GM21447 (cell line): ENCODE measurements around the gene KIF3A.
A peak's percentile ranks its signal among the peaks of the same experiment; 100 is the strongest.

Source experiments
- ATAC-seq: cut with Tn5 transposase; IDR thresholded peaks from one replicate; pipeline ENCODE4 v1.9.1; 2021; ENCODE audit not compliant: unreplicated experiment

KIF3A gene

DNA sequence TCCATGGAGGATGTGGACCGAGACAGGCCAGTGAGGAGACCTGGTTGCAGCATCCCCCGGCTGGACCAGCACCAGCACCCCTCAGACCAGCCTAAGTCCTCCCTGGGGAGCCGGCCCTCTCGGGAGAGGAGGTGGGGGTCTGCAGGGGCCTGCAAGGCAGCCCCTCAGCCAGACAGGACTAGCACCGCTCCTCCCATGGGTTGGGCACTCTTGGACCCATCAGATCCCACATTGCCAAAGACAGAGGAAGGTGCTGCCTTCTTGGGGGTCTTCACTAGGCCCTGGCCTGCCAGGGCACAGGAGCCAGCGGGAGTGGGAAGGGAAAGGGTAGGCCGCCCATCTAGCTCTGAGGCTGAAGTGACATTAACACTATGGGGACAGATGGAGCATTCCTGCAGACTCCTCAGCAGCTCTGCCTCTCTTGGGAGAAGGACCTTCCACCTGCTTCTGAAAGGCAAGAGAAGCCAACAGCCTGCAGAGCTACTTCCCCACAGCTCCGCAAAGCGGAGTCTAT is 72.6 kb downstream of the KIF3A start:
- no peak for ATAC-seq

DNA sequence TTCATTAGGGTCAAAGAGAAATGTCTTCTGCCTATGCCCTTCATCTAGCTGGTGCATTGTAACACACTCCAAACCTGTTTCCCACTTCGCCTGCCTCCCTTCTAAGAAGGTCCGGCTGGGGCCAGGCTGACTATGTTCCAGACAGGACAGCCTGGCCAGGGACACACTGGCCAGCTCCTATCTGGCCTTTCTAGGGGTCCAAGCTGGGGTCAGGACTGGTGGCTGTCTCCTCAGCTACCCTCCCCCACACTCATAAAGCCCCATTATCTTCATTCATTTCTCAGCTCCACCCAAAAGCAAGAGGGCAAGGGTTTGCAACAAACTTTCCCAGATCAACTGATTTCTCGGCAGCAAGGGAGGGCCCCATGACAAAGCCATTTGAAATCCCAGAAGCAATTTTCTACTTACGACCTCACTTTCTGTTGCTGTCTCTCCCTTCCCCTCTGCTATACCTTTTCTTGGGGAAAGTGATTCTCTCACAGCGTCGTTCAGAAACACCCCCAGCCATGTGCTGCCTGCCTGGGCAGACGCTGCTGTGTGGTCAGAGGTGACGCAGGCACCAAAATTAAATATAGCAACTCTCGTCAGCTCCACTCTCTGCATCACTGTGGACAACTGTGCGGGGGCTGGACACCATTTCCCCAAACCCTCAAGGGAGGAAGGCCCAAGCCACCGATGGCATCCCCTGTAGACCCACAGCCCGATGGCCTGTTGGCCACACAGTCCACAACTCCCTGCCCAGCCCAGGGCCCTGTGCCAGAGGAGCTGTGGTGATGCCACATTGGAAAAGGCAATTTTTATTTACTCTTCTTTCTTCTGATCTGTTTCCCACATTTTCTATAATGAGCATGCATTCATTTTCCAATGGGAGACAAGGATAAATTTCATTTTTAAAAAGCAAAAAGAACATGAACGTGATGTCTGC is 73.3 kb downstream of the KIF3A start:
- ATAC-seq, result peak; percentile 46

DNA sequence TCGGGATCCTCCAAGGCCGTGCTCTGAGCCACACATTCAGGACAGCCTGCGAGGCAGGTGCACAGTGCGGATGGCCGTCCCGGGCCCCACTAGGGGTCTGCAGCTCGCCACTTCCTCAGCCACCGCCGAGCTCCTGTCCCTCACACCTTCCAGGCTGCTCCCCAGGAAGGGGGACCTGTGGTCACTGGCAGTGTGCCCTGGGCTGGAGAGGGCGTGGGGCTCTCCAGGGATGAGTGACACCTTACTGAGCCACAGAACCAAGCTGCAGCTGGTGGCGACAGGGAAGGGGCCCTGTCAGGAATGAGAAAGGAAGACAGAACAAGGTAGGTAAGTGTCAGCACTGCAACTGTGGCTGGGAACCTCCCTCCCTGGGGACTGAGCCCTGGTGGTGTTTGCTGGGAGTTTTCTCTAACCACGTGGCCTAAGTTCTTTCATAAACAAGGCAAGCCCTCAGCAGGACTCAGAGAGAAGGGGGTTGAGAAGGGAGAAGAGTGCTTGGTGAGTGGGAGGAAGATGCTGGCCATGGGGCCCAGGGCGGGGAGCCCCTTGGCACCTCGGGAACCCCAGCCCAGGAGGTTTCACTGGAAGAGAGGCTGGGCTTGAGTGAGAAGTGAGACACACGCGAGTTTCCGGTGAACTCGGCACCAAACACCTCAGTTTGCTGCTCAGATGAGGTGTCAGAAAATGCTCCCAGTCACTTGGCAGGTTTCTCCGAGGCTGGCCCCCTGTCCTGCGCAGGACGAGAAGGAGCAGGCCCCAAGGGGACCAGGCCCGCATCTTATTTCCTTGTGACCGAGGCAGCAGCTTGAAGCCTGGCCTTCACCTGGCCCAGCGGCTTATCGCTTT is 74.2 kb downstream of the KIF3A start:
- ATAC-seq, result peak; percentile 50

DNA sequence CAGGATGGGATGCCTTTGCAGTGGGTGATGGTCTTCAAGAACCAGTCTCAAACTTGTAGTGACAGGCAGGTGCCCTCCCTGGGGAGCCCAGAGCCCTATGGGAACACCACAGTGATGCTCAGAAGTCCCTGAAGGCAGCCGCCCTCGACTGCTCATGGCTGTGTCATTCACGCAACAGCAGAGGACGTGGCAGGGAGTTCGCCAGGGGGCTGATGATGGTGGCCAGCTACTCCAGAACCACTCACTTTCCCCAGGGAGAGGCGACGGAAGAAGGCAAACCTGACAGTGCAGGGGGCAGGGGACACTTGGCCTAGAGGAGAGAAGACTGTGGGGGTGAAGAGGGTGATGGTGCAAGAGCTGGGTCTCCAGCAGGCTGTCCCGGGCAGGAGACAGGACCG is 75.3 kb downstream of the KIF3A start:
- no peak for ATAC-seq

DNA sequence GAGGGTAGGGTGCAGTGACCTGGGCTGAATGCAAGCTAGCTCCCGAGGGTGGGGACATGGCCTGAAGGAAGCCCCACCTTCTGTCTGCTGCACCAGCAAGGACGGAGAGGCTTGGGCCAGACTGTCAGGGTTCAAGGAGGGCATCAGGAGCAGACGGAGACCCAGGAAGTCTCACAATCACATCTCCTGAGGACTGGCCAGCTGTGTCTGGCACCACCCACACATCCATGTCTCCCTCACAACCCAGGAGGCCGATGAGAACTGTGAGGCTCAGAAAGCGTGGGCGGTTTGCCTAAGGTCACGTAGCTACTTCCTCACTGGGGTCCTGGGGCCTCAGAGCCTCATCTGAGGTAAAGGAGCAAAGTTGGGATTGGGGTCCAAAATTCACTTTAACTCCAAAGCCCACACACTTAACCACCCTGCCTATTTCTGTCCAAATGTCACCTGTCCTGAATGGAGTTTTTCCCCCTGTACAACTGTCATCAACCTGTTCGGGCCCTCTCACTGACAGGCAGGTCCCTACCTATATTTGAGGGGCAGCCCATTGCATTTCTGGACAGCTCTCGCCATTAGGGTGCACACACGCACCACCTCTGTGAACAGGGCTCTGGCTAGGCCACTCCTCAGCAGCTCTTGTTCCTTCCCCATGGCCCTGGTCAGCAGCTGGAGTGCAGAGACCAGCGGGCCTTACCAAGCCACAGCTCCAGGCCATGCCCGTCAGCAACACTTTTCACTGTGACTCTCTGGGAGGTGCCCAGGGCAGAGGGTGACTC is 75.9 kb downstream of the KIF3A start:
- no peak for ATAC-seq

GRCh38 chr5:132659598-132660493 is 77.5 kb downstream of the KIF3A start:
- ATAC-seq, result no peak

DNA sequence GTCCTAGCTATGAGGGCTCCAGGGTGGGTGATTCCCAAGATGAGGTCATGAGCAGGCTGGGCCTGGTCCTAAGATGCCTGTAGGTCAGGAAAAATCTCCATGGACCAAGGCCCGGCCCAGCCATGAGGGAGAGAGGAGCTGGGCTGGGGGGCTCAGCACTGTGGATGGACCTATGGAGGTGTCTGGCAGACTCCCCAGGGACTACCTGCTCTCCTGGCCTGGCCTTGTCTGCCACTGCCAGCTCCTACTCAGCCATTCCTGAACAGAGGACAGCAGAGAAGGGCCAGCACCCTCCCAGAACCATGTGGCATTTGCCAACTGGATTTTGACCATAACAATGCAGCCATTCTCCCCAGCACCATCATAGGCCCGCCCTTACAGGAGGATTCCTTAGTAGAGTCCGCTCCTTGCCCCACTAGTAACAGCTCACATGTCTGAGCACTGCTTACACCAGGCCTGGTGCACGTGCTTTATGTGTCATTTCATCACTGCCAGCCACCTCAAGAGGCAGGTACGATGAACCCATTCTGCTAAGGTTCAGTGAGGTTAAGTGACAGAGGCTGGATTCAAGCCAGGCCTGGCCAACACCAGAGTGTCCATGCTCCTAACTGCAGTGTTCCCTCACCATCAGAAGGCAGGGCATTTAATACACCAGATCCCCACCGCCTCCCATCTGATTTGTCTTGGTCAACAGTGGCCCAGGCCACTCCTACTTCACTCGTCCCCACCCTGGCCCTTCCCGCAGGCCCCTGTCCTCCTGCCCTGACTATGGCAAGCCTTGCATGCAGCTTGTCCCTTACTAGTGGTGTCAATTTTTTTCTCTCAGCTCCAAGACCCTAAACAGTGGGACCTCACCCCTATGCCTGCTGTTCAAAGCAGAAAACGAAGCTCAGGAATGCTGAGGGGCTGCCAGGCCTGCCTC is 78.7 kb downstream of the KIF3A start:
- no peak for ATAC-seq

GRCh38 chr5:132657676-132658380 is 79.5 kb downstream of the KIF3A start, which contains the start of gene IL13:
IL13 (plus strand) TSS chr5:132658173; CDS start chr5:132658187, 14 bp downstream.
- ATAC-seq, result no peak

DNA sequence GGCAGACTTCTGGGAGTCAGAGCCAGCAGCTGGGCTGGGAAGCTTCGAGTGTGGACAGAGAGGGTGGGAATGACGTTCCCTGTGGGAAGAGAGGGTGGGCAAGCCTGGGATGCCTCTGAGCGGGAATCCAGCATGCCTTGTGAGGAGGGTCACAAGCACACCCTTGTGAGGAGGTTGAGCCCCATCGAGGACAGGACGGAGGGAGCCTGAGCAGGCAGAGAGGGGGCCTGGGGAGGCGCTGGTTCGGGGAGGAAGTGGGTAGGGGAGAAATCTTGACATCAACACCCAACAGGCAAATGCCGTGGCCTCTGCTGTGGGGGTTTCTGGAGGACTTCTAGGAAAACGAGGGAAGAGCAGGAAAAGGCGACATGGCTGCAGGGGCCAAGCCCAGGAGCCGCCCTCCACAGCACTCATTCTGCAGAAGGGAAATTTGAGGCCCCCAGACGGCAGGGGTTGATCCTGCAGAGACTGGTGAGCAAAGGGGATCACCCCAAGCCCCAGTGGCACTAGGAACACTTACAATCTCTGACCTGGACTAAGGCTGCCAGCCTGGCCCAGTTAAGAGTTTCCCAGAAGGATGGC is 80.5 kb downstream of the KIF3A start:
- no peak for ATAC-seq

GRCh38 chr5:132655821-132656773 is 81.2 kb downstream of the KIF3A start:
- no peak for ATAC-seq

GRCh38 chr5:132653716-132654115 is 83.6 kb downstream of the KIF3A start:
- ATAC-seq, result no peak

DNA sequence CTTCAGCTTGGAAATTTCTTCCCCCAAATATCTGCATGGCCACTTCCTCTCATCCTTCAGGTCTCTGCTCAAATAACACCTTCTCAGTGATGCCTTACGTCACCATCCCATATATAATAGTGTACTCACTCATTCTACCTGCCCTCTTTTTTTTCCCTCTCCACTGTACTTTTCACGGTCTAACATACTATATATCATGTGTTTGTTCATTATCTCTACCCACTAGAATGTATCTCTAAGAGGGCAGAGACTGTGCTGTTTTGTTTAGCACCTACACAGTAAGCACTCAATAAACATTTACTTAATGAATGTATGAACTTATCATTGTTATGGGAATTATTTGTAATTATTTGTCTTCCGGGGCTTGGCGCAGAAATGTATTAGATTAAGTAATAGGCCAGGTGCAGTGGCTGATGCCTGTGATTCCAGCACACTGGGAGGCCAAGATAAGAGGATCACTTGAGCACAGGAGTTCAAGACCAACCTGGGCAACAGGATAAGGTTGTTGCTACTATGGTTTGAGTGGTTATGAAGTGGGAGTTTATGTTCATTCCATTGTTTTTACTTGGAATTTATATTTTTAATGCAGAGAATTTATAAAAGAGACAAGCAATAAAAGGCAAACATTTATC is 85.4 kb downstream of the KIF3A start:
- no peak for ATAC-seq

- ATAC-seq, result no peak
These were observed 89.0 kb downstream of the KIF3A start for GRCh38 chr5:132648355-132648754.

DNA sequence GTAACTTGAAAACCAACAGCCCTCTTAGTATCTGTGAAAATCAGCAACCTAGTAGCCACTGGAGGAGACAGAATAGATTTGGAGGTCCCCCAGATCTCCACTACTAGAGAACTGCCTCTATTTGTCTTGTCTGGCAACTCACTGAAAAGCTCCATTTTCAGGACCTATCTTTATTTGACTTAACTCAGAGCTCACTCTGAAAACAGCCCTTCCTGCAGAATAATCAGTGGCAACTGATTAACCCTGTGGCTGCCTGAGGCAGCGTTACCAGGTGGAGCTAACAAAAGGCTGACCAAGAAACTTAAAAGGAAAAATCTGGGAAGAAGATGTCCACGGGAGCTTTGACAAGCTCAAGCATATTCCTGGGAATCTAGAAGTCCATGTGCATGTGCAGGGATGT is 89.9 kb downstream of the KIF3A start:
- ATAC-seq, result no peak

DNA sequence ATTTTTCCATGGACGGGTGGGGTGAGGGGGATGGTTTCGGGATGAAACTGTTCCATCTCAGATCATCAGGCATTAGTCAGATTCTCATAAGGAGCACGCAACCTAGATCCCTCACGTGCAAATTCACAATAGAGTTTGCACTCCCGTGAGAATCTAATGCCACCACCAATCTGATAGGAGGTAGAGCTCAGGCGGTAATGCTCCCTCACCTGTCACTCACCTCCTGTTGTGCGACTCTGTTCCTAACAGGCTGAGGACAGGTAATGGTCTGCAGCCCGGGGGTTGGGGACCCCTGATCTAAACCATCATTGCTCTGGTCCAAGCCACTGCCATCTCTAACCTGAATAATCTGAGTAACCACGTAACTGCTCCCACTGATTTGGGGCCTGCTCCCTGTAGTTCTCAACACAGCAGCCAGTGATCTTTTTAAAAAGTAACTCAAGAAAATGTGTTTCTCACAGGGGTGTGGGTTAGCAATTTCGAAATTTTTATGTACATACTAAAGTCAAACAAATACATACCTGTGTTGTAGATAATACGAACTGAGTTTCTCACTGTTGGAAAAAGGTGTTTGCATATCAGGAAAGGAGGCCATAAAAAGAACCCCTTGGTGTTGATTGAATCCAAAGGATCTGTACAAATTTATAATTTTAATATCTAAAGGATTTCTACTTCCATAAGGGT is 90.6 kb downstream of the KIF3A start:
- ATAC-seq, result no peak

GRCh38 chr5:132644177-132644576 is 93.2 kb downstream of the KIF3A start:
- ATAC-seq, result no peak
